Osteocyte (in vitro differentiated cells): ENCODE results near the gene CRACR2B. TPM values are rescaled to one million over a fixed set of nuclear protein-coding genes. Genes with fewer than 3 reads are reported as not detected.

ENCODE experiments used
- DNase-seq: peaks from one replicate; pipeline ENCODE4 v3.0.0; 2021; ENCODE audit warnings: mixed read lengths; ENCODE audit not compliant: unreplicated experiment; ENCODE audit errors: extremely low spot score
- H3K27ac Mint-ChIP-seq: one replicate; pipeline ENCODE4 v1.8.0; 2021; ENCODE audit warnings: mild to moderate bottlenecking, mixed read lengths; ENCODE audit not compliant: unreplicated experiment
- H3K27me3 Mint-ChIP-seq: one replicate; pipeline ENCODE4 v1.8.0; 2021; ENCODE audit warnings: mixed read lengths; ENCODE audit not compliant: unreplicated experiment
- H3K36me3 Mint-ChIP-seq: one replicate; pipeline ENCODE4 v1.8.0; 2021; ENCODE audit warnings: mixed read lengths; ENCODE audit not compliant: unreplicated experiment
- H3K4me1 Mint-ChIP-seq: one replicate; pipeline ENCODE4 v1.8.0; 2021; ENCODE audit warnings: mixed read lengths; ENCODE audit not compliant: unreplicated experiment
- H3K4me3 Mint-ChIP-seq: one replicate; pipeline ENCODE4 v1.8.0; 2021; ENCODE audit warnings: mild to moderate bottlenecking, moderate library complexity, mixed read lengths; ENCODE audit not compliant: unreplicated experiment
- H3K9me3 Mint-ChIP-seq: one replicate; pipeline ENCODE4 v1.8.0; 2021; ENCODE audit warnings: mixed read lengths; ENCODE audit not compliant: unreplicated experiment
- total RNA-seq: library from RNA; stranded (reverse); gene quantifications from 2 replicates; pipeline ENCODE4 v1.2.1, GENCODE V29; 2021
- TF ChIP-seq, protein P1 (sequence below): fragments of 200-600 bp; sonication (generic); IDR thresholded peaks from 2 replicates; pipeline ENCODE4 v1.5.0; 2021; ENCODE audit warnings: antibody characterized with exemption, mild to moderate bottlenecking, moderate library complexity

CRACR2B gene
- total RNA-seq, 1 donor from 2014 or later = 4.2 TPM

DNA sequence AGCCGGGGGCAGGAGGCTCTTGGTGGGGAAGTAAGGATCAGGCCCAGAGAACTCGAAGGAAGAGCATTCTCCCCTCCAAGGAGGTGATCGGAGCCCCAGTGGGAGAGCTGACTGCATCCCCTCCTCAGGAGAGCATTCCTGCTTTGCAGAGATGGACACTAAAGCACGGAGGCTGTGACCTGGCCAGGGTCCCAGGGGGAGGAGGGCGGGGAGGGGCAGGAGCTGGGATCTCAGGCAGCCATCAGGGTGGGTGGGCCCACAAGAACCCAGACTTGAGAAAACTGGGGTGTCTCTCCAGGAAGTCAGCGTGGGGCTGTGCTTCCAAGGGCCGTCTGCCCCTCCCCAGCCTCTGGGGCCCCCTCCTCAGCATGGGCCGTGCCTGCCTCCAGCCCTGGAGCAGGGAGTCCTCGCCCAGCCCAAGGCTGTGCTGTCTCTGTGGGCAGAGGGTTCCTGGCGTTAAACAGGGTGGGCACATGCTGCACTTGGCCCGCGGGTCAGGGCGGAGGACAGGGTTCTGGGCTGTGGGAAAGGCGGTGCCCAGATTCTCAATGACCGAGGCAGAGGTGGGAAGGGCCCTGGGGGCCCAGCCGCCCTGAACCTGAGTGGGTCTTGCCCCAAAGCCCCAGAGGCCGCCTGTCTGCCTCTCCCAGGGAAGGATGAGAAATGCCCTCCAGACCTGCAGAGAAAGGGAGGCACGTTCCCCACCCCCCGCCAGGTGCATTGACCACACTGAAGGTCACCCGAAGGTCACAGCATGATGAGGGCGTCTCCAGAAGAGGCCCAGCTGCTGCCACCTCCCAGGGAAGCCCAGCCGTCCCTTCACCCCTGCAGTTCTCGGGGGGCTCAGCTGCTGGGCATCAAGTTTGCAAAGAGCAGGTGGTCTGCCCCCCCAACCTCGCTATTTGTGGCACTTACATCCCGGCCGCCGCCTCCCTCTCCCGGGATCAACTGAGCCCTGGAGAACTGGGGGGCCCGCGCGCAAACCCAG lies 38.5 kb upstream of the CRACR2B start:
- Mint-ChIP-seq H3K27ac (no peak overlapping the region), H3K4me1 (peaks cover 3% of the 10 kb centered on the region), H3K4me3 (no peak overlapping the region), H3K27me3 (no peaks in the 10 kb centered on the region), H3K36me3 (no peaks in the 10 kb centered on the region), H3K9me3 (no peaks in the 10 kb centered on the region)
- TF ChIP-seq, protein P1, sequence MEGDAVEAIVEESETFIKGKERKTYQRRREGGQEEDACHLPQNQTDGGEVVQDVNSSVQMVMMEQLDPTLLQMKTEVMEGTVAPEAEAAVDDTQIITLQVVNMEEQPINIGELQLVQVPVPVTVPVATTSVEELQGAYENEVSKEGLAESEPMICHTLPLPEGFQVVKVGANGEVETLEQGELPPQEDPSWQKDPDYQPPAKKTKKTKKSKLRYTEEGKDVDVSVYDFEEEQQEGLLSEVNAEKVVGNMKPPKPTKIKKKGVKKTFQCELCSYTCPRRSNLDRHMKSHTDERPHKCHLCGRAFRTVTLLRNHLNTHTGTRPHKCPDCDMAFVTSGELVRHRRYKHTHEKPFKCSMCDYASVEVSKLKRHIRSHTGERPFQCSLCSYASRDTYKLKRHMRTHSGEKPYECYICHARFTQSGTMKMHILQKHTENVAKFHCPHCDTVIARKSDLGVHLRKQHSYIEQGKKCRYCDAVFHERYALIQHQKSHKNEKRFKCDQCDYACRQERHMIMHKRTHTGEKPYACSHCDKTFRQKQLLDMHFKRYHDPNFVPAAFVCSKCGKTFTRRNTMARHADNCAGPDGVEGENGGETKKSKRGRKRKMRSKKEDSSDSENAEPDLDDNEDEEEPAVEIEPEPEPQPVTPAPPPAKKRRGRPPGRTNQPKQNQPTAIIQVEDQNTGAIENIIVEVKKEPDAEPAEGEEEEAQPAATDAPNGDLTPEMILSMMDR = no peak
- no peak for DNase-seq

DNA sequence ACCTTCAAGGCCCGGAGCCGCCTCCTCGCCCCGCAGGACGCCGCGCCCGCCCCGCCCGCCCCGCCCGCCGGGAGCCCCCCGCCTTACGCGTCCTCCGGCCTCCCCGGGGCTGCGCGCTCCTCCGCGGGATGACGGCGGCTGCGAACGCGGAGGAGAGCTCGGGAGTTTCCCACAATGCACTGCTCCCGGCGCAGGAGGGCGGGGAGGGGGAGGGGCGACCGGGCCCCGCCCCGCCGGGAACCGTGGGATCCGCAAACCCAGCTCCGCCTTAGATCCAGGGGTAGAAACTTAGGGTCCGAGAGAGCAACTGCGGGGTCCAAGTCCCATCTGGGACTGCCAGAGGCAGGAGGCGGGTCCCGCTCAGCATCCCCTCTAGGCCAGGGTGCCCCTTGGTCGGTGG lies 37.8 kb upstream of the CRACR2B start, which contains the start of gene CEND1:
TSS of gene CEND1 (minus strand) at position 148 of the 400 bp plus-strand sequence. CDS start 1,514 bp downstream, outside the sequence.
- Mint-ChIP-seq H3K27me3 (no peaks in the 10 kb centered on the region), H3K4me3 (no peak within 1 kb of the TSS), H3K9me3 (no peaks in the 10 kb centered on the region), H3K36me3 (no peaks in the 10 kb centered on the region), H3K4me1 (peaks cover 3% of the 10 kb centered on the region), H3K27ac (peak within 1 kb of the TSS; percentile 7)
- TF ChIP-seq, protein P1 = no peak
- peak; percentile 83 for DNase-seq

DNA sequence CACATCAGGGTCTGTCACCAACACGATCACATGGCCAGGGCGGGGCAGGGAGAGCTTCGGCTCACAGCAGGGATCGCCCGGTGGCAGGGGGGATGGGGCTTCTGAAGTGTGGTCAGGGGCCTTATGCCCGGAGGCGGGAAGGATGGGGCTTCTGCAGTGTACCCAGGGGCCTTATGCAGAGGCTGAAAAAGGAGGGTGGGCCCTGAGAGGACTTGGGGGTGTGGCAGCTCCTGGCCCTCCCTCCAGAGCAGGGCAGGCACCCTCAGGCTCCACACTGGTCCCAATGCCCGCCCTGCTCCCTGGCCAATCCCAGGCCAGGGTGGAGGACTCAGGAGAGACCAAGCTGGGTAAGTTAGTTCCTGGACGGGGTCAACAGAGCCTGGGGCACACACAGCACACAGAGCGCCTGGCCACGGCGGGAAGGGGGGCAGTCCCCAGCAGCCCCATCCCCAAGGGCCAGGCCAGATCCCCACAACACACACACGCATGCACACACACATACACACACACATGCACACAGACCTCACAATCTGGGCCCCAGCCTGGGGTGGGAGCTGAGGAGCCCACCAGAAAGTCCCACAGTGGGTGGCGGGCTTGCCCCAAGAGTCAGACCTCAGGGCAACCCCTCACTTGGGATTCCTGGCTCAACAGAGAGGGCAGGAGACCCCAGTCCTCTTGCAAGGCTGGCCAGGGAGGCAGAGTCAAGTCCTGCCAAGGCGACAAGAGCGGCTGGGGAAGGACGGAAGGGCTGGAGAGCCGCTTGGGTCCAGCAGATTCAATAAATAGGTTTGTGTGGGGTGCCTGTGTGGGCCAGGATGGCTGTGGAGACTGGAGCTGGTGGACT lies 36.8 kb upstream of the CRACR2B start:
- TF ChIP-seq, protein P1 = no peak
- Mint-ChIP-seq H3K4me1 (peaks cover 9% of the 10 kb centered on the region), H3K27ac (peak overlapping the region; percentile 7), H3K9me3 (no peaks in the 10 kb centered on the region), H3K27me3 (no peaks in the 10 kb centered on the region), H3K36me3 (no peaks in the 10 kb centered on the region), H3K4me3 (no peak overlapping the region)
- no peak for DNase-seq

DNA sequence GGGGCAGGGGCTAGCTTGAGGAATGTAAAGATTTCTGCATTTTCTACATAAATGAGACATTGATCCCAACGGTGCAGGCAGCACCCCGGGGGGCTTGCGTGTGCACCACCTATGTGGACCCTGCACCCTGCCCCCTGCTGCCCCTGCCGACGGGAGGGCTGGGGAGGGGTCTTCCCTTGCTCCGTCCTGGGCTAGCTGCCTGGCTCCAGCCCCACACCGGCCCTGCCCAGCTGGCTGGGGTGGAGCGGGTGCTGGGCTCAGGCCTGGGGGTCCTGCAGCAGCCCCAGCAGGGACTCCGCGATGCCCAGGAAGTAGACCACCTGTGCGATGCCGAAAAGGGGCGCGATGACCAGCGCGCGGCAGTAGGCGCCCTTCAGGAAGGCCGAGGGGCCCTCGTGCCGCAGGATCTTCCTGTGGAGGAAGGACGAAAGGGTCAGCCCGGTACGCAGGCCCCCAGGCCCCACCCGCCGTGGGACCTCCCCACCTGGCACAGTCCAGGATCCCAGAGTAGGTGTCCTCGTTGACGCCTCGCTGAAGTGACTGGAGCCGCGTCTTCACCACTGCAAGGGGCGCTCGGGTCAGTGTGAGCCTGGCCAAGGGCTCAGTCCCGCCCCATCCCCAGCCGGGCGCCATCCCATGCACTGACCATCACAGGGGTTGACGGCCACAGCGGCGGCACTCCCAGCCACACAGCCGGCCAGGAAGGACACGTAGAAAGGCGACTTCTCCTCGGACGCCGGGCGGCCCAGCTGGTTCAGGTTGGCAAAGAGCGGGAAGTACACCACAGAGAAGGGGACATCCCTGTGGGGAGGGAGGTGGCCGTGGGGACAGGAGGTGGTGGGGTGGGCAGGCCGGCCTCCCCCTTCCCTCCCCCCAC lies 35.8 kb upstream of the CRACR2B start:
- no peaks in the 10 kb centered on the region for H3K9me3 Mint-ChIP-seq
- H3K27me3 Mint-ChIP-seq = no peaks in the 10 kb centered on the region
- DNase-seq = no peak
- H3K27ac Mint-ChIP-seq = no peak overlapping the region
- no peak overlapping the region for H3K4me3 Mint-ChIP-seq
- H3K36me3 Mint-ChIP-seq = no peaks in the 10 kb centered on the region
- H3K4me1 Mint-ChIP-seq = peaks cover 18% of the 10 kb centered on the region
- TF ChIP-seq, protein P1 = no peak
